Femur (tissue), 1 donor: ENCODE measurements around the gene OST4.

ENCODE experiments used
- DNase-seq: peaks from one replicate; pipeline ENCODE4 v3.0.0-alpha.2; 2017

The OST4 gene

GRCh38 chr2:27050996-27051901 lies 20.2 kb downstream of the OST4 start, which contains the start of gene AGBL5:
AGBL5 (plus strand) TSS chr2:27051668; CDS start chr2:27052959, 1,291 bp downstream.
- peak; percentile 97 for DNase-seq

- peak; percentile 97 for DNase-seq
Measured at GRCh38 chr2:27050281-27050995, 21.0 kb downstream of the OST4 start.

DNA sequence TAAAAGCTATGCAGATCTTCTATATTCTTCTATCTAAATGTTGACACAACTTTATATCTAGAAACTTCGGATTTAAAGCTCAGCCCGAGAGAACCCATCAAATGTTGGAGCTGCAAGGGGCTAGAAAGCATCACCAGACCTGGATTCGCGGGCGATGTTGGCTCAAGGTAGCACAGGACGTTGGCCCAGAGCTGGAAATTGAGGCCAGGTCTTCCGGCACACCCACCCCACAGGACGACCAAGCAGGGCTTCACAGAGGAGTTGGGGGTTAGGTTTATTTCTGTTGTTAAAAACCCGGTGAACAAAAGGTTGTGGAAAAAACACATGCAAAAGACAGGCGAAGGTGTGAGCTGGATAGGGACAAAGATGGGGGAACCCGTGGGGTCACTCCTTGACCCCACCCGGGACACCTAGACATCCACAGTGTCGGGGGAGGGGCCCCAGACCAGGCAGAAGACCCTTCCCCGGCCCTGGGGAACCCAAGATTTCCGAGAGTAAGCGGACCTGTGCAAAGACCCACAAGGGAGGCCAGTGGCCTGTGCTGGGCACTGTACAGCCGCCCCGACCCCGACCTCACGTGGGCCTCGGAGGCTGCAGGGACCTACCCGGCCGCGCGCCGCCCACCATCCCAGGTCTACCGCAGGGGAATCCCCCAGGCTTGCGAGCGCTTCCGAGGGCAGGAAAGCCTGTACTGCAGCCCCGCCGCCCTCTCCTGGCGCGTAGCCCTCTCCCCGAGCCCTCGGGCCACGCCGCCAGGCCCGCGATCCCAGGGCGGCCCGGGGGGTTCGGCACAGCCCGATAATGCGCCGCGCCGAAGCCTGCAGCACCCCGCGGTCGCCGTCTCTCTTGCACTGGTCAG lies 21.8 kb downstream of the OST4 start:
- DNase-seq, result peak; percentile 62

DNA sequence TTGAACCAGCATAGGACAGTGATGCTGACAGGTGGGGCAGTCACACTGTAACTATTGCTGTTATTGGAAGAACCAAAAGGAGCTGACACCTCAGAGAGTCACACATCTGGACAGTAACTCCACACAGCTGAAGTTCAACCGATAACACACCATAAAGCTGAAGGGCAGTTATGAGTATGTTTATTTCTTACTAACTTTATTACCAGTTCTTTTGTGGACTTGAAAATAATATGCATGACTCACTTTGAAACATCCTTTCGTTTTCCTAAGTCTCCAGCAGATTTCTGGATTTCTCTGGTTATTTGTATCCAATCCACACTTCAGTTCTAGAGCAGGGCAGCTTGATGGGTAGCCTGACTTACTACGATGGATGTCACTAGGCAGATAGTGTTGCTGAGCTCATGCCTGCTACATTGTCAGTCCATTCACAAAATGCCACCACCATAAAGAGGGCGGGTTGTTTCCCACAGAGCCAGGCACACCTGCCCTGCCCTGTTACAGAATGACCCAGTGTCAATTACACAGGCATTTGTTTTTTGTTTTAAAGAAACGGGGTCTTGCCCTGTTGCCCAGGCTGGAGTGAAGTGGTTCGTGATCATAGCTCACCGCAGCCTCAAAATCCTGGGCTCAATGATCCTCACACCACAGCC lies 28.3 kb downstream of the OST4 start:
- DNase-seq, result no peak

- DNase-seq, result no peak
Measured at GRCh38 chr2:27042159-27042661, 29.2 kb downstream of the OST4 start.

- no peak for DNase-seq
Measured at GRCh38 chr2:27041752-27042151, 29.7 kb downstream of the OST4 start.

- no peak for DNase-seq
Measured at GRCh38 chr2:27040282-27040681, 31.2 kb downstream of the OST4 start.

DNA sequence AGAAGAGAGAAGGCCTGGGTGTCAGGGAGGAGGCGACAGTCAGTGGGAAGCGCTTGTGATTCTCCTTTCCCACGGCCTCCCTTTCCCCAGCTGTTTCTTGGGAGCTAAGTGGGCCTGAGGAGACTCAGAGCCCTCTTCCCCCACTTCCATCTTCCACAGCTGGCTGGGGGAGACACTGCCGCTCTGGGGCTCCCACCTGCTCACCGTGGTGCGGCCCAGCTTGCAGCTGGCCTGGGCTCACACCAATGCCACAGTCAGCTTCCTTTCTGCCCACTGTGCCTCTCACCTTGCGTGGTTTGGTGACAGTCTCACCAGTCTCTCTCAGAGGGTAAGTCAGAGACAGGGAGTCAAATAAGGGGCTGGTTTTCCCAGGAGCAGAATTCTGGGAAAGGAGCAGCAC lies 31.6 kb downstream of the OST4 start:
- no peak for DNase-seq

DNA sequence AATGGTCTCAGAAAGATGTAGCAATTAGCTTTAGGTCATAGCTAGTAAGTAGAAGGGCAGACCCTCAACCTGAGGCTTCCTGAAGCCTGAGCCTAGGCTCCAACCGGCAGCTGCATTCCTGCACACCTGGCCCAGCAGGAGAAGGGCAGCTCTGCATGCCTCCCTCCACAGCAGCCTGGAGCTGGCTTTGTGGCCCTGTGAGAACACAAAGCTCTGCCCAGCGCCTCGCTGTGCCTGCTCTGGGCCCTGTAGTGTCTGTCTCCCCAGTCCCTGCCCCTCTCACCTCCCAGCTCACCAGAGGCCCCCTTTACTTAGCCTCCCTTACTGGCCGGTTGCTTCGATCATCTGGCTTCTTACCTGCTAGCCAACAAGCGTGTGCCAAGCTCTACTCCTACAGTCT lies 32.0 kb downstream of the OST4 start:
- DNase-seq, result no peak

- DNase-seq, result no peak
Measured at GRCh38 chr2:27038631-27039339, 32.7 kb downstream of the OST4 start.

GRCh38 chr2:27038012-27038411 lies 33.4 kb downstream of the OST4 start:
- DNase-seq, result no peak

- DNase-seq, result no peak
Measured at GRCh38 chr2:27033253-27033852, 38.1 kb downstream of the OST4 start.

- peak; percentile 93 for DNase-seq
Measured at GRCh38 chr2:27032495-27033252, 38.8 kb downstream of the OST4 start, which contains the start of gene TMEM214. TMEM214 (plus strand) TSS chr2:27032965; CDS start chr2:27033016, 51 bp downstream.

DNA sequence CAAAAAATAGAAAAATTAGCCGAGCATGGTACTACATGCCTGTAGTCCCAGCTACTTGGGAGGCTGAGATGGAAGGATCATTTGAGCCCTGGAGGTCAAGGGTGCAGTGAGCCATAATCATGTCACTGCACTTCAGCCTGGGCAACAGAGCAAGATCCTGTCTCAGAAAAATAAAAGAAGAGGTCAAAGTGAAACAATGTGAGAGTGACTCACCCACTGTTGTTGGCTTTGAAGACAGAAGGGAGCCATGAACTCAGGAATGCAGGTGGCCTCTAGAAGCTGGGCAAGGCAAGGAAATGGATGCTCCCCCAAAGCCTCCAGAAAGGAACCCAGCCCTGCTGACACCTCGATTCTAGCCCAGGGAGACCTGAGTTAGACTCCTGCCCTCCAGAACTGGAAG lies 42.4 kb downstream of the OST4 start:
- no peak for DNase-seq

DNA sequence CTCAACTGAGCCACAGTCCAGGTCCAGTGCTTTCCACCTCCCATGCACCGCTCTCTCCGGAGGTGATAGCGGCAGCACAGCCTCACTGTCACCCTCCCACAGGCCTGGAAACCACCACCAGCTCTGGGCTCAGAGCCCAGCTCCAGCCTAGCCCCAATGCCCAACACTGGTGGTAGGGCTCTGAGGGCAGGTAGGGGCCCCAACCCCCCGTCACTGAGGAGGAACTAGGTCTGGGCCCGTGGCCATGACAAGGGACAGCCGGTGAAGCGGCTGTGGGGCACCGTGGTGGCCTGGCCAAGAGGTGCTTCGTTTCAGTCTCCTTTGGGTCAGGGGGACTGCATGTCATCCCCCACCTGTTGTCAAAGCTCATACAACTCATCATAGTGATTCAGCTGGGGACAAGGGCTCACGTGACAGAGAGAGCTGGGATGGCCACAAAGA lies 44.2 kb downstream of the OST4 start:
- DNase-seq, result no peak

GRCh38 chr2:27025861-27026851 lies 45.3 kb downstream of the OST4 start:
- no peak for DNase-seq

DNA sequence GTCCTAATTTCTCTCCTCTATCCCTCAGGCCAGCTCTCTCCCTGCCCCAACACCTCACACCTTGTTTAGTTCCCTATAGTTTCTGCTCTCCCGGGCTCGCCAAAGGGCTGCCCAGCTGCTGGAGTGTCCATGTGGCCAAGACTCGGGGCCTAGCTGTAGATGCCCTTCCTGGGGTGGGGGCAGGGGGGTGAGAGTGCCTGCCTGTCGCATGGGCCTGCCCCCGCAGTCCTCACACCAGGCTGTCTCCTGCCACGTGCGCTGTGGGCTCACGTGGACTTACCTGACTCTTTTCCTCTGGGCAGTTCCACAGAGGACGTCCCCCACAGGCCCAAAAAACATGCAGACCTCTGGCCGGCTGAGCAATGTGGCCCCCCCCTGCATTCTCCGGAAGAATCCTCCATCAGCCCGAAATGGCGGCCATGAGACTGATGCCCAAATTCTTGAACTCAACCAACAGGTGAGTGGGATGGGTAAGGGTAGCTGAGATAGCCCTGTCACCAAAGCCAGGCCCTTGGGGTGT lies 46.1 kb downstream of the OST4 start:
- no peak for DNase-seq

GRCh38 chr2:27024812-27025211 lies 46.6 kb downstream of the OST4 start:
- DNase-seq, result no peak

DNA sequence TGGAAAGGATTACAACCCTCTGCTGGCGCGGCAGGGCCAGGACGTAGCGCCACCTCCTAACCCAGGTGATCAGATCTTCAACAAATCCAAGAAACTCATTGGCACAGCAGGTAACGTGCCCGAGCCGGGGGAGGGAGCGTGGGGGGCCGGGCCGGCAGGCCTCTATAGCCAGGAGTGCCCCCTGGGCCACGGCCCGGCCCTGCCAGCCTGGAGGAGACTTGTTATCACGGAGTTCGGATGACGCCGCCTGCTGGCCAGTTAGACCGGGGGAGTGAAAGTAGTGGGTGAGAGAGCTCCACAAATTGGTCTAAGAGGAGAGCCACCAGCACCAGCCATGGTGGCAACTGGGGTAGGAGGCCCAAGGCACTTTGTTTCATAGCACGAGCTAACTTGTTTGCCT lies 47.3 kb downstream of the OST4 start:
- DNase-seq, result no peak
